H1 (cell line): ENCODE measurements around the gene CSNK1D. TPM values are rescaled to one million over a fixed set of nuclear protein-coding genes. Genes with fewer than 3 reads are reported as not detected.

Source experiments
- CTCF ChIA-PET: fragments of 300-600 bp; sonication (Branson Sonifier 250); formaldehyde crosslinking; loops from one replicate; lab custom pipeline; 2021; ENCODE audit not compliant: partially characterized antibody; lab: Charles Lee
- POLR2A ChIA-PET: fragments of 300-600 bp; sonication (Branson Sonifier 250); formaldehyde crosslinking; loops from one replicate; lab custom pipeline; 2021; ENCODE audit warnings: inconsistent platforms; ENCODE audit not compliant: partially characterized antibody; lab: Charles Lee
- DNase-seq, 2 experiments: peaks; one replicate each; pipeline versions ENCODE4 v3.0.0 to v3.0.0-alpha.2; 2010 to 2022; ENCODE audit warnings: low spot score in 2 of 2, low read depth in 1 of 2, mixed read lengths in 1 of 2
- FAIRE-seq: peaks from 2 replicates; lab custom pipeline; 2011; peaks lifted over from hg19 to GRCh38; lab: Jason Lieb, UNC
- H2AFZ ChIP-seq: 2 replicates; pipeline ENCODE4 v1.8.1; 2012; ENCODE audit warnings: low read length, inconsistent platforms
- H2AK5ac ChIP-seq: 2 replicates; pipeline ENCODE4 v1.6.1; 2013; ENCODE audit warnings: low read depth, low read length
- H2BK120ac ChIP-seq: replicated peaks from 2 replicates; pipeline ENCODE3; 2013; ENCODE audit warnings: low read depth, low read length, inconsistent platforms
- H2BK12ac ChIP-seq: 2 replicates; pipeline ENCODE4 v1.6.1; 2013; ENCODE audit warnings: low read depth, low read length
- H2BK15ac ChIP-seq: 2 replicates; pipeline ENCODE4 v1.6.1; 2013; ENCODE audit warnings: low read length
- H2BK20ac ChIP-seq: 2 replicates; pipeline ENCODE4 v1.6.1; 2013; ENCODE audit warnings: low read length
- H2BK5ac ChIP-seq: 2 replicates; pipeline ENCODE4 v1.6.1; 2013; ENCODE audit warnings: low read depth, low read length
- H3K14ac ChIP-seq: 2 replicates; pipeline ENCODE4 v1.6.1; 2013; ENCODE audit warnings: inconsistent platforms; ENCODE audit not compliant: insufficient read length
- H3K18ac ChIP-seq: 2 replicates; pipeline ENCODE4 v1.6.1; 2013; ENCODE audit warnings: low read length; ENCODE audit errors: extremely low read depth
- H3K23ac ChIP-seq: 2 replicates; pipeline ENCODE4 v1.6.1; 2013; ENCODE audit warnings: inconsistent platforms; ENCODE audit not compliant: insufficient read length
- H3K23me2 ChIP-seq: 2 replicates; pipeline ENCODE4 v1.6.1; 2013; ENCODE audit warnings: low read depth, low read length
- H3K27ac ChIP-seq: 2 replicates; pipeline ENCODE4 v1.6.1; 2011; ENCODE audit warnings: low read depth, low read length, inconsistent platforms
- H3K27me3 ChIP-seq, 4 experiments: replicated peaks in 1 of 4; 1 replicate in 1 of 4; 2 replicates in 3 of 4; pipeline versions ENCODE4 v1.6.1 to v1.8.1; 2011 to 2013; ENCODE audit warnings: low read length in 3 of 4, mild to moderate bottlenecking in 3 of 4, inconsistent platforms in 2 of 4, mixed read lengths in 2 of 4, moderate library complexity in 1 of 4; ENCODE audit not compliant: control insufficient read depth in 3 of 4, insufficient read depth in 3 of 4; ENCODE audit errors: extremely low read depth in 1 of 4
- H3K36me3 ChIP-seq, 4 experiments: 2 replicates each; pipeline versions ENCODE4 v1.6.1 to v1.8.1; 2011 to 2013; ENCODE audit warnings: mild to moderate bottlenecking in 4 of 4, low read length in 3 of 4, moderate library complexity in 2 of 4, control low read depth in 1 of 4, inconsistent platforms in 1 of 4; ENCODE audit not compliant: insufficient read depth in 4 of 4, control insufficient read depth in 2 of 4
- H3K4ac ChIP-seq: replicated peaks from 2 replicates; pipeline ENCODE3; 2013; ENCODE audit warnings: low read length, low read depth, mixed read lengths, inconsistent platforms; ENCODE audit not compliant: insufficient read length
- H3K4me1 ChIP-seq, 4 experiments: replicated peaks in 1 of 4; 1 replicate in 1 of 4; 2 replicates in 3 of 4; pipeline versions ENCODE4 v1.6.1 to v1.8.1; 2011 to 2013; ENCODE audit warnings: low read length in 3 of 4, inconsistent platforms in 2 of 4, mixed read lengths in 1 of 4; ENCODE audit not compliant: insufficient read depth in 4 of 4, control insufficient read depth in 3 of 4
- H3K4me2 ChIP-seq, 2 experiments: 2 replicates each; pipeline versions ENCODE4 v1.6.1 to v1.8.1; 2011 to 2013; ENCODE audit warnings: low read depth in 2 of 2, low read length in 2 of 2, control low read depth in 1 of 2, inconsistent platforms in 1 of 2, mild to moderate bottlenecking in 1 of 2; ENCODE audit not compliant: insufficient read depth in 1 of 2
- H3K4me3 ChIP-seq, 4 experiments: fragments of 200-600, 300-600 bp in 1 of 4; sonication (generic), shearing (Covaris generic), sonication (Bioruptor Twin) in 1 of 4; 2 replicates each; pipeline versions ENCODE4 v1.5.1 to v1.8.1; 2011 to 2016; ENCODE audit warnings: low read length in 4 of 4, low read depth in 3 of 4, control low read depth in 2 of 4, inconsistent platforms in 2 of 4, mild to moderate bottlenecking in 2 of 4, mixed read lengths in 1 of 4, moderate library complexity in 1 of 4; ENCODE audit not compliant: insufficient read depth in 2 of 4; ENCODE audit errors: extremely low read depth in 1 of 4
- H3K56ac ChIP-seq: replicated peaks from 2 replicates; pipeline ENCODE3; 2013; ENCODE audit warnings: low read depth, mild to moderate bottlenecking, mixed read lengths, low read length, inconsistent platforms; ENCODE audit not compliant: insufficient read length
- H3K79me1 ChIP-seq: 2 replicates; pipeline ENCODE4 v1.6.1; 2013; ENCODE audit warnings: low read depth, low read length, control low read depth
- H3K79me2 ChIP-seq, 2 experiments: 2 replicates each; pipeline versions ENCODE4 v1.6.1 to v1.8.1; 2012 to 2013; ENCODE audit warnings: low read length in 2 of 2, mild to moderate bottlenecking in 2 of 2, inconsistent platforms in 1 of 2; ENCODE audit not compliant: insufficient read depth in 2 of 2, control insufficient read depth in 1 of 2
- H3K9ac ChIP-seq, 4 experiments: replicated peaks in 1 of 4; 1 replicate in 1 of 4; 2 replicates in 3 of 4; pipeline versions ENCODE4 v1.6.1 to v1.8.1; 2011 to 2013; ENCODE audit warnings: low read depth in 3 of 4, low read length in 3 of 4, control low read depth in 2 of 4, mild to moderate bottlenecking in 2 of 4, moderate library complexity in 2 of 4, inconsistent platforms in 1 of 4; ENCODE audit errors: extremely low read depth in 1 of 4
- H3K9me3 ChIP-seq, 2 experiments: 2 replicates each; pipeline versions ENCODE4 v1.6.1 to v1.8.1; 2012 to 2013; ENCODE audit warnings: mild to moderate bottlenecking in 2 of 2, moderate library complexity in 2 of 2, control low read depth in 1 of 2, inconsistent platforms in 1 of 2, low read depth in 1 of 2, low read length in 1 of 2, mixed read lengths in 1 of 2; ENCODE audit not compliant: insufficient read depth in 2 of 2
- H4K20me1 ChIP-seq, 2 experiments: replicated peaks in 1 of 2; 2 replicates each; pipeline versions ENCODE3 to v1.8.1; 2011 to 2013; ENCODE audit warnings: inconsistent platforms in 2 of 2, low read length in 2 of 2, mild to moderate bottlenecking in 1 of 2; ENCODE audit not compliant: insufficient read depth in 2 of 2, control insufficient read depth in 1 of 2
- H4K5ac ChIP-seq: 2 replicates; pipeline ENCODE4 v1.6.1; 2013; ENCODE audit warnings: low read length, low read depth, mixed read lengths, inconsistent platforms; ENCODE audit not compliant: insufficient read length
- H4K8ac ChIP-seq: 2 replicates; pipeline ENCODE4 v1.8.0; 2013; ENCODE audit warnings: mild to moderate bottlenecking, moderate library complexity, low read length, inconsistent platforms; ENCODE audit not compliant: insufficient read depth; ENCODE audit errors: extremely low read depth
- H4K91ac ChIP-seq: replicated peaks from 2 replicates; pipeline ENCODE3; 2013; ENCODE audit warnings: low read length, mixed read lengths, inconsistent platforms; ENCODE audit not compliant: insufficient read length
- BCL11A ChIP-seq, 2 experiments: IDR thresholded peaks; one replicate each; pipeline ENCODE4 v1.6.1; 2011; ENCODE audit warnings: low read depth in 2 of 2, low read length in 2 of 2, mild to moderate bottlenecking in 2 of 2
- CBX5 ChIP-seq: fragments of 300-800, 300-1000 bp; sonication (generic); IDR thresholded peaks from 2 replicates; pipeline ENCODE4 v1.7.1; 2016; ENCODE audit warnings: antibody characterized with exemption, low read length, low read depth
- E2F6 ChIP-seq: IDR thresholded peaks from 2 replicates; pipeline ENCODE4 v1.6.1; 2012; ENCODE audit warnings: inconsistent platforms
- EZH2 ChIP-seq: fragments of 200-600 bp; sonication (generic); IDR thresholded peaks from 2 replicates; pipeline ENCODE4 v1.7.1; 2012; ENCODE audit warnings: low read depth, mild to moderate bottlenecking, moderate library complexity, low read length, inconsistent platforms; ENCODE audit not compliant: severe bottlenecking
- KDM1A ChIP-seq: fragments of 200-600, 300-600 bp; sonication (generic); IDR thresholded peaks from 2 replicates; pipeline ENCODE4 v1.7.1; 2016; ENCODE audit warnings: mild to moderate bottlenecking, low read length, borderline replicate concordance
- RXRA ChIP-seq: IDR thresholded peaks from 2 replicates; pipeline ENCODE4 v1.6.1; 2011; ENCODE audit warnings: low read depth, mild to moderate bottlenecking, low read length, moderate library complexity; ENCODE audit not compliant: insufficient read depth
- SRF ChIP-seq: IDR thresholded peaks from 2 replicates; pipeline ENCODE4 v1.6.1; 2011; ENCODE audit warnings: mild to moderate bottlenecking, low read depth, low read length, moderate library complexity
- TCF12 ChIP-seq: IDR thresholded peaks from 2 replicates; pipeline ENCODE4 v1.6.1; 2011; ENCODE audit warnings: low read depth, mild to moderate bottlenecking, low read length
- WGBS, 2 experiments: shearing (Covaris generic) in 1 of 2; methylation state at CpG; one replicate each; pipeline versions ENCODE4 v1.1.6 to v1.1.7; 2013 to 2015; ENCODE audit warnings: low lambda C conversion rate in 2 of 2, mixed read lengths in 2 of 2, inconsistent platforms in 1 of 2, low coverage in 1 of 2, missing lambda C conversion rate in 1 of 2; ENCODE audit not compliant: insufficient replicate concordance in 2 of 2, insufficient coverage in 1 of 2, insufficient read length in 1 of 2; ENCODE audit errors: extremely low coverage in 1 of 2, missing lambda C conversion rate in 1 of 2; 5-methylcytosine and 5-hydroxymethylcytosine counted together
- polyA plus RNA-seq, 7 experiments: library from polyadenylated mRNA; depleted of rRNA in 3 of 7; stranded (reverse) in 5 of 7; unstranded in 2 of 7; fragments of >200 nt in 5 of 7; fragments of 200-250 nt in 2 of 7; gene quantifications; 1 replicate in 5 of 7; 2 replicates in 1 of 7; 4 replicates in 1 of 7; pipeline versions ENCODE4 v1.2.1 to v1.2.3, GENCODE V29; 2011 to 2013; ENCODE audit warnings: missing spikeins in 2 of 7, mixed read lengths in 2 of 7
- total RNA-seq: library from RNA; stranded (reverse); fragmentation: NEBNext Ultra II Directional; extraction: Animal tissue kit (Norgen Biotek cat#: 25700); gene quantifications from 2 replicates; pipeline ENCODE4 v1.2.1, GENCODE V29; 2021

The CSNK1D gene
- total and polyA plus RNA-seq, 2 of the 8 experiments (the other 6 are each of a cell fraction or from before 2014, with no cell fraction given), result 73.5 to 103 TPM

DNA sequence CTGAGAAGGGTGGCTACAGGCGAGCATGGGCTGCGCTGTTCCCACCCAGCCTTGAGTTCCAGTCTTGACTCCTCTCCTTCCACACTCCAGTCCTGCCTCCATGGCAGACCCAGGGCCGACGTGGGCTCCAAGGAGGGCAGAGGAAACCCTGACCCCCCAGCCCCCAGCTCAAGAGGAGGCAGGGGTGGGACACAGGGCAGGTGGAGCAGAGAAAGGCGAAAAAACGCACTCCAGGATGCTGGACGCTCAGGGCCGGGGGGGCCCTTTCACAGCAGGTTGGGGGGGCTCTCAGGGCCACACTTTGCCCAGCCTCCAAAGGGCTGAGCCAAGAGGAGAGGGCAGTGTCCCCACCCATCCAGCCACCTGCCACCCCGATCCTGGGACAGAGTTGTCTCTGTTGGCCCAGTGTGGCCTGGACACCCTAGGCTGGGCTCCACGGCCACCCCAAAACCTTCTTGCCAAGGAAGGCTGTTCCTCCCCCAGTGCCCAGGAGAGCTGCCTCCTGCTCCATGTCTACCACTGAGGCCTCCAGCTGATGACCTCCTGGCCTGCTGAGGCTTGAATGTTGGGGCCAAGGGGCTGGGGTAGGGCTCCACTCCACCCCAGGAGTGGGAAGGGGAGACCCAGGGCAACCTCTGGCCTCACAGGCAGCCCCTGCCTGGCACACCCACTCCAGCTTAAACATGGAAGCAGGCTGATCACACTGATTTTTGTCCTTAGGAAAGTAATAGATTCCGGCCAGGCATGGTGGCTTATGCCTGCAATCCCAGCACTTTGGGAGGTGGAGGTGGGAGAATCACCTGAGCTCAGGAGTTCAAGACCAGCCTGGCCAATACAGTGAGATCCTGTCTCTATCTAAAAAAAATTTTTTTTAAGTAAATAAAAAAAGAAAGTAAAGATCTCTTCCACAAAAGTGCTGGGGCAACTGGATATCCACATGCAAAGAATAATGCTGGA, 53.5 kb downstream of the CSNK1D start:
- H3K23ac ChIP-seq, result no peak overlapping the region
- no peak overlapping the region for H2BK120ac ChIP-seq
- H2BK15ac ChIP-seq, result no peak overlapping the region
- H3K79me1 ChIP-seq, result no peaks in the 10 kb centered on the region; the same call in 1 of the 2 replicates
- no peaks in the 10 kb centered on the region for H3K36me3 ChIP-seq
- no peaks in the 10 kb centered on the region for H3K79me2 ChIP-seq
- H4K5ac ChIP-seq, result no peak overlapping the region
- no peaks in the 10 kb centered on the region; a peak in 1 of 4 replicates for H3K9me3 ChIP-seq
- H3K14ac ChIP-seq, result no peak overlapping the region
- DNase-seq (no peak), FAIRE-seq (no peak)
- H4K20me1 ChIP-seq, result peaks cover 0 to 2% of the 10 kb centered on the region in 2 experiments
- TF ChIP-seq E2F6, result no peak
- TF ChIP-seq CBX5, result no peak
- TF ChIP-seq RXRA, result no peak
- no peak for TF ChIP-seq KDM1A
- TF ChIP-seq BCL11A (IDR thresholded peaks at IDR 0.05; ENCODE audit: low read depth in 2 of 2, low read length in 2 of 2), result no peak
- TF ChIP-seq SRF, result no peak
- no peak for TF ChIP-seq TCF12
- no peak for TF ChIP-seq EZH2
- 86% methylated on average over 2 of the region's 11 CpGs; no CpG with 5 or more reads in 1 of the 2 experiments for WGBS, 2 experiments
- H3K4me1 ChIP-seq, result no peaks in the 10 kb centered on the region
- no peaks in the 10 kb centered on the region for H3K23me2 ChIP-seq
- H3K4ac ChIP-seq, result no peak overlapping the region
- H2BK5ac ChIP-seq, result no peak overlapping the region
- ChIA-PET POLR2A (interaction anchor here (0.9 to 2.2 kb wide), 3 partner anchors 9 to 121 kb away, joined by 3 to 4 read pairs (median 4); partner anchors contain the start of gene SLC16A3), CTCF (interaction anchor here (1.3 to 2.9 kb wide), 2 partner anchors 10 to 16 kb away, joined by 3 to 9 read pairs; partner anchors contain the start of gene SLC16A3)
- H3K27me3 ChIP-seq, result peaks cover 0 to 2% (median under 1%) of the 10 kb centered on the region in 4 experiments; a peak in 2 of 7 replicates
- no peak overlapping the region for H2BK20ac ChIP-seq
- no peak overlapping the region for H3K4me2 ChIP-seq
- H4K8ac ChIP-seq, result no peak overlapping the region
- H3K56ac ChIP-seq, result no peak overlapping the region
- H2AK5ac ChIP-seq, result no peak overlapping the region
- H2AFZ ChIP-seq, result no peak overlapping the region
- no peak overlapping the region for H3K9ac ChIP-seq
- no peak overlapping the region for H3K18ac ChIP-seq
- H2BK12ac ChIP-seq, result no peak overlapping the region
- H3K27ac ChIP-seq, result no peak overlapping the region
- no peak overlapping the region for H3K4me3 ChIP-seq
- no peak overlapping the region for H4K91ac ChIP-seq
